Measurements from ENCODE around the gene MSI2.
"Not testable (repeated sequence)": the region's sequence is repeated elsewhere in the genome, so short reads cannot be mapped to it uniquely, and the experiment has no call there.

Gene MSI2

GRCh38 chr17:57255776-57256681, at the start of gene MSI2:
Gene MSI2, plus strand, starts transcription at chr17:57256523. Its CDS starts 220 bp downstream, at chr17:57256743.
- peak; percentile 94 for DNase-seq

- no peak for DNase-seq
Measured at GRCh38 chr17:57206928-57207327, 49.4 kb upstream of the MSI2 start.

DNA sequence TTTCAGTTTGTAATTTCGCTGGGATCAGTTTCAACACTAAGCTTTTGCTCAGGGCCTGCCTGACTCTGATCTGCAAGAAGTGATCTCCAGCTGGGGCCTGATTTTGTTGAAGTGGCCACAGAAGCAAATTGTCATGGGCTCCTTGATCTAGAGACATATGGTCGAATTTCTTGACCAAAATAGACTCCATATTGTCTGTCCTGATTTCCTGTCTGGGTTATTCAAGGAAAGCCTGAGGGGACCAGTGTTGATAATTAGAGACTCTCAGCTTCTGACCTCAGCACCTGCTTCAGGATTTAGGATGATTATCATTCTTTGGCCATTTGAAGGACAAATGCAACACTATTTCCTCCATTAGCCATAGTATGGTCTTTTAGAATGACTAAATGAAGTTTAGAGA, 48.9 kb upstream of the MSI2 start:
- no peak for DNase-seq

DNA sequence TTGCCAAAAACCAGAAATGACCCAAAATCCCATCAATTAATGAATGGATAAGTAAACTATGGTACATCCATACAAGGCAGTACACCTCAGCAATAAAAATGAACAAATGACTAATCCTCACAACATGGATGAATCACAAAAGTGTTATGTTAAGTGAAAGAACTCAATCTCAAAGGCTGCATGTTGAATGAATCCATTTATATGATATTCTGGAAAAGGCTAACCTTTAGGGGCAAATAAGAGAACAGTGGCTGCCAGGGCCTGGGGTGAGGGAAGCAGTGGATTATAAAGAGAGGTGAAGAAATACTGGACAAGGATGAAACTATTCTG, 46.1 kb upstream of the MSI2 start:
- no peak for DNase-seq

GRCh38 chr17:57210972-57211411, 45.3 kb upstream of the MSI2 start:
- DNase-seq, result no peak

- DNase-seq, result no peak
Measured at GRCh38 chr17:57211543-57211942, 44.8 kb upstream of the MSI2 start.

DNA sequence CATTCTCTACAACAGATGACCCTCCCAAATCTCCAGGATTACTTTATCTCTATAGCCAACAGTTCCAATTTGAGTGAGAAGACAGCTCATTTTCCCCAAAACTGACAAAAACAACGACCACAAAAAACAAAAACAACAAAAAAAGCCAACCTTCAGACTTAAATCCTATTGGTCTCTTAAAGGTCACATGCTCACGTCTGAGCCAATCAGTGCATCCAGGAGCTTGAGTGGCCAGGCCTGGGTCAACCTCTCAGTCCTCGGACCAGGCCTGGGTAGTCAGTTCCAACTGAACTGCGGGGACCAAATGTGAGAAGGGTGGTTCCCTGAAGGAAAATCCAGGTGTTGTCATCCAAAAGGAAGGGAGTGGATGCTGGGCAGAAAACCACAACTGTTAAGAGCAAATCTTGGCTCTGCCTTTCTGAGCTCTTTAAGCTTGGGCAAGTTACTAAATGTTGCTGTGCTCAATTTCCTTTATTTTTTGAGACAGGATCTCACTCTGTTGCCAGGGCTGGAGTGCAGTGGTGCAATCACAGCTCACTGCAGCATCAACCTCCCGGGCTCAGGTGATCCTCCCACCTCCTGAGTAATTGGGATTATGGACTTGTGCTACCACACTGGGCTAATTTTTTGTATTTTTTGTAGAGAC, 43.0 kb upstream of the MSI2 start:
- DNase-seq, result no peak

DNA sequence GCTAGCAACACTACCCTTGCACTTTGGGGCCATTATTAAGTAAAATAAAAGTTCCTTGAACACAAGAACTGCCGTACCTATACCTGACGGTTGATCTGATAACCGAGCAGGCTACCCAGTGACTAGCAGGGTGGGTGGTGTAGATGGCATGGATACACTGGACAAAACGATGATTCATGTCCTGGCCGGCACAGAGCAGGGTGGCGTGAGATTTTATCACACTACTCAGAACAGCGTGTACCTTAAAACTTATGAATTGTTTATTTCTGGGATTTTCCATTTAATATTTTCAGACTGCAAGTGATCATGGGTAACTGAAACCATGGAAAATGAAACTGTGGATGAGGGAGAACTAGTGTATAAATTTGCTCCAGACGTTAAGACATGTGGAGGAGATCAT, 41.0 kb upstream of the MSI2 start:
- DNase-seq, result no peak

DNA sequence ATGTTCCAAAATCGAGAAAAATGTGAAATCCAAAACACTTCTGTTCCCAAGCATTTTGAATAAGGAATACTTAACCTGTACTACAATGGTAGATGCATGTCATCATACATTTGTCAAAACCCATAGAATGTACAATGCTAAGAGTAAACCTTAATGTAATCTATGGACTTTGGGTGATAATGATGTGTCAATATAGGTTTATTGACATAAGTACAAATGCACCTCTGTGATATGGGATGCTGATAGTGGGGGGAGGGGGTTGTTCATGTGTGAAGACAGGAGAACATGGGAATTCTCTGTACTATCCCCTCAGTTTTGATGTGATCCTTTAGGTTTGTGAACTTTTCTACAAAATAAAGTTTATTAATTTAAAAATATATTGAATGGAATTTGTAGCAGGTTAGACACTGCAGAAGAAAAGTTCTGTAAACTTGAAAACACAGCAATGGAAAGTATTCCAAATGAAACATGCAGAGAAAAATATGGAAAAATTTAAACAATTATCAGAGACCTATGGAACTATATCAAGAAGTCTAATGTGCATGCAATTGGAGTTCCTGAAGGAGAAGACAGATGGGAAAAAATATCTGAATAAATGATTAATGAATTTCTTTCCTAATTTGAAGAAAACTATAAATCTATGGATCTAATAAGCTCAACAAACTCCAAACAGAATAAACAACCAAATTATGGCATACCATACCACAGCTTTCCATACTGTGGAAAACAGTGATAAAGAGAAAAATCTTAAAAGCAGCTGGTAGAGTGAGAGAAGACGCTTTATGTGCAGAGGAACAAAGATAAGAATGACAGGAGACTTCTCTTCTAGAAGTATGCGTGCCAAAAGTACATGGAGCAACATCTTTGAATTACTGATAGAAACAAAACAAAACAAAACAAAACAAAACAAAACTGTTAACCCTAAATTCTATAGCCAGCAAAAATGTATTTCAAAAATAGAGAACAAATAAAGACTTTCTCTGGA, 34.7 kb upstream of the MSI2 start:
- no peak for DNase-seq

DNA sequence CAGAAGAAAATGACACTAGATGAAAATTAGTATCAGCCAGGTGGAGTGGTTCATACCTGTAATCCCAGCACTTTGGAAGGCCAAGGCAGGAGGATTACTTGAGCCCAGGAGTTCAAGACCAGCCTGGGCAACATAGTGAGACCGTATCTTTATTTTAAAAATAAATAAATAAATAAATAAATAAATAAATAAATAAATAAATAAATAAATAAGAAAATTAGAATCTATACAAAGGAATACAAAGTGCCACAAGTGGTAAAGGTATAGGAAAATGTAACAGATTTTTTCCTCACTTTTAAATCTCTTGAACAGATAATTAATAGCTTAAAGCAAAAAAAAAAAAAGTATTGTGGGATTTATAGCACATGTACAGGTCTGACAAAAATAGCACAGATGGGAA, 33.9 kb upstream of the MSI2 start:
- DNase-seq, result not testable (repeated sequence)

DNA sequence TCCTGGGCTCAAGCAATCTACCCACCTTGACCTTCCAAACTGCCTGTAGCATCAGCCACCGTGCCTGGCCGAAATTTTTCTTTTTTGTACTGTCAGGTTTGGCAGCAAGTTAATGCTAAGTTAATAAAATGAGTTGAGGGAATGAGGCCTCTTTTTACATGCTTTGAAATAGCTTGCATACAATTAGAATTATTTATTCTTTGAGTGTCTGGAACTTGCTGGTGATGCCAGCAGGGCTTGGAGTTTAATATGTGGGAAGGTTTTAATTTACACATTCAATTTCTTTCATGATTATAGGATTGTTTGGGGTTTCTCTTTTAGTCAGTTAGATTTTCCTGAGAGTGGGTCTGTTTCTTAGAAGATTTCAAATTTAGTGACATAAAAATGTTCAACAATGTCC, 31.2 kb upstream of the MSI2 start:
- DNase-seq, result no peak

DNA sequence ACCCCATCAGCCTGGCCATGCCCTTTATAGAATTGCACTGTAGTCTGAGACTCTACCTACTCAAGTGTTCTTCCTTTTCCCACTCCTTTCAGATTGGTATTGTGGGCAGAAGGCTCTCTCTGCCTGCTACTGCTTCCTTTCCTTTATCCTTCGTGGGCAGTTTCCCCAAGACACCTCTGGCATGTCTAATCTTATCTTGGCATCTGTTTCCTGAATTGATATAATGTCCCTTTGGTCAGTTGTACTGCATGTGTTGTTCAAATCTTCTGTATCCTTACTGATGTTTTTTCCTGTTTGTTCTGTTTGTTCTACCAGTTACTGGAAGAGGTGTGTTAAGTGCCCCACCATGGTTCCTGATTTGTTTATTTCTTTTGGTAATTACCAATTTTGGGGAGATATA, 29.5 kb upstream of the MSI2 start:
- DNase-seq, result no peak

DNA sequence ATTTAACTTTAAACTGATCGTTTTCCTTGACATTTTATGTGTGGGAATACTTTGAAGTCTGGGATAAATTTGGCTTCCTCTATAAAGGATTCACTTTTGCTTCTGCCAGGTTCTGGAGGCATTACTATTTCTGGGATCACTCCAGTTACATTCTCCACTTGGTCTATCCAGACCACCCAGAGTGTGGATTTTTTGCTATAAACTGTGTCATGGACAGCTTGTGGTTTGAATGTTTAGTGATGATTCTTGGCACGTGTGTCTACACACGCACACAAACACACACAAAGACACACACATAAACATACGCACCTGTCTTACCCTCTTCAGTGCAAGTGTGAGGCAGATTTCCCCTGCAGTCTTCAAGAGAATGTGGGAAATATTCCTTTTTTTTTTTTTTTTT, 27.4 kb upstream of the MSI2 start:
- no peak for DNase-seq

DNA sequence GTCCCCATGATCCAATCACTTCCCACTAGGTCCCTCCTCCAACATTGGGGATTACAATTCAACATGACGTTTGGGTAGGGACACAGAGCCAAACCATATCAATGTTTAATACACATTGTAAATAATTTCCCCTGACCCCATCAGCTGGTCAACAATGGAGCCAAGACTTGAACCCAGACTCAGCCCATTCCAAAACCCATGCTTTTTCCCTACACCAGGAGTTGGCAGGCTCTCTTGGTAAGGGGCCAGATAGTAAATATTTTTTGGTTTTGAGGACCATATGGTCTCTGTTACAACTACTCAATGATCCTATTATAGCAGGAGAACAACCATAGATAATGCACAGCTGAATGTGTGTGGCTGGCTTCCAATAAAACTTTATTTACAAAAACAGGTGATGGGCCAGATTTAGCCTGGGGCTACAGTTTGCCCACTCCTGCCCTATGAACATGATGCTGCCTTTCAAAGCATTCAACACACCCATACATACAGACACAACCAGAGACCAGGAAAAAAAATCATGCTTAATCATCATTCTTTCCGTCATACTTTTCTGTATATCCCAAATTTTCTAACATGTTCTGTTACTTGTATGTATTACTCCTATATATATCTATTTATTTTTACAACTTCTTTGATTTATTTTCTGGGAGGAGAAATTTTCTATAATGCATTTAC, 22.1 kb upstream of the MSI2 start:
- no peak for DNase-seq

GRCh38 chr17:57234739-57235092, 21.6 kb upstream of the MSI2 start:
- DNase-seq, result no peak

DNA sequence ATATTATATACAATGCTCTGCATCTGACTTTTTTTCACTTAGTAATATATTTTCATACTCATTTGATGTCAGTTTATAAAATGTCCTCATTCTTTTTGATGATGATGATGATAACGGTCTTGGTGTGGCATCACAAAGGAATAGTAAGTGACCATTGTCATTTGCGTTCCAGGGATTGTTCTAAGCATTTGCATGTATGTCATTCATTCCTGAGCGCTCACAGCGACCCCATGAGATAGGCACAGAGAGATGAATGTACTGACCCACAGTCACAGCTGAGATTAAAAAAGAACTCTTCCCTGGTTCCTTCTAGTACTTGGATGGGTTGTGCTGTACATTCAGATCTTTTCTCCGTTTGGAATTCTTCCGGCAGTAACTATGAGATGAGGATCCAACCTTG, 21.2 kb upstream of the MSI2 start:
- no peak for DNase-seq

GRCh38 chr17:57236686-57237299, 19.5 kb upstream of the MSI2 start:
- no peak for DNase-seq

DNA sequence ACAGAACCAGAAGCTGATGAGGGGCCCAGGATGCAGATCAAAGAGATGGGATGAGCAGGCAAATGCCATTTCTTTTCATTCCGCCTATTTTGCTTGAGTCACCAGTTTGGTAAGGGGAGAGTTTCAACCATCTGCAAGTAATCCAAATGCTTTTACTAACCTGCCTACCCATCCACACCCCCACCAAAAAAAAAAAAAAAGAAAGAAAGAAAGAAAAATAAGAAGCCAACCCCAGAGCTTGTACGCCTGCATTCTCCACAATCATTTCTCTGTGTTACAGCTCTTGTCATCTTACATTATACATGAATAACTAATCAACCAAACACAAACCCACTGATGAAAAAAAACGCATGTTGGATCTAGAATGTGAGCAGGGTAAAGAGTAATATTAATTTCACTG, 15.7 kb upstream of the MSI2 start:
- no peak for DNase-seq

DNA sequence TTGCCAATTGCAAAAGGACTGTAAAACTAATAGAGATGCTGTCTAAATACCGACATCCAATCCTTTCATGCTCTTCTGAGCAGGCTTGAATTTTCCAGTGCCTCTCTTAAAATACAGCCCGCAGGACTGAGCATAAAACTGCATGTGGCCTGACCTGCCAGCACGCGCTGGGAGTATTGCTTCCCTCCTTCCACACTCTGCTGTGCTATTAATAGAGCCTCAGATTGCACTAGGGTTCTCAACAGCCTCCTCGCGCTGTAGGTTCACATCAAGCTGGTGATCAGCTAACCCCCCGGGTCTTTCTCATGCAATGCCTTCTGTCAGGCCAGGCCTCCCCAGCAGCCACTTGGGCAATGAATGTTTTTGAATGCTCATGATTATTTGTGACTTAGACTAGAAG, 14.2 kb upstream of the MSI2 start:
- DNase-seq, result no peak

DNA sequence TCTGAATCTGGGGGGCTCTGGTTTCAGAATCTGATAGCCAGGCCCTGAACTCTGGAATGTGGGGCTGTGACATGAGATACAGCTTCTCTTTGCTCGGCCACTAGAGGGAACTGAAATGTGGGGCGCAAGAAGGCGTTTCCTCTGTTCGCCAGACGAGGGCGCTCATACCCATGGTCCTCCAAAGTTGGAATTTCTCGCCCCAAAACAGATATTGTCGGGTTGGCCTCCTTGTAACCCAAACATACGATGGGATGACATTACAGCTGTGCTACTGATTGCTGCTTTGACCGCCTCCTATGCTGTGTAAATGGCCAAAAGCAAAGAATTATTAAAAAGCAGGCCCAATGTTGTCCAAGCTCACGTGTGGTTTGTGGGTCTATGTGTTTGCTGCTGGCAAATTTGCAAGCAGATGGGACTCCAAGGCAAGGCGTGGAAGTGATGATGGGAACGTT, 13.1 kb upstream of the MSI2 start:
- peak; percentile 77 for DNase-seq

- no peak for DNase-seq
Measured at GRCh38 chr17:57245786-57246185, 10.5 kb upstream of the MSI2 start.

- no peak for DNase-seq
Measured at GRCh38 chr17:57246257-57246656, 10.1 kb upstream of the MSI2 start.

Measured in CD4-positive, alpha-beta T cell treated with Interleukin-21 for 1 hour (primary cell).